HepG2 (cell line): ENCODE data around the gene SRSF1. TPM values are rescaled to one million over a fixed set of nuclear protein-coding genes. Genes with fewer than 3 reads are reported as not detected.

ENCODE experiments used
- ATAC-seq: fragments of 200-7000 bp; cut with Tn5 transposase; 3 replicates; pipeline ENCODE4 v1.9.1; 2020; ENCODE audit warnings: mild to moderate bottlenecking, moderate library complexity
- BruUV-seq: library from RNA; stranded (reverse); fragments of 400-500 nt; replicated peaks from 2 replicates; lab custom pipeline; 2021; lab: Mats Ljungman, UMichigan
- CTCF ChIA-PET: fragments of 300-600 bp; formaldehyde crosslinking; extraction: SDS; loops from one replicate; lab custom pipeline; 2021; ENCODE audit warnings: low total read pairs, inconsistent platforms, low intra/inter-chr PET ratio; lab: Yijun Ruan, JAX
- POLR2A ChIA-PET: fragments of 350-600 bp; sonication (Branson Sonifier 250); formaldehyde crosslinking; loops from one replicate; lab custom pipeline; 2020; ENCODE audit warnings: antibody characterized with exemption, inconsistent platforms; lab: Yijun Ruan, JAX
- DNase-seq: peaks from one replicate; pipeline ENCODE4 v3.0.0-alpha.2; 2015; ENCODE audit warnings: low spot score
- FAIRE-seq: peaks from 3 replicates; lab custom pipeline; 2011; peaks lifted over from hg19 to GRCh38; lab: Jason Lieb, UNC
- H2AFZ ChIP-seq: one replicate; pipeline ENCODE4 v1.6.1; 2011; ENCODE audit warnings: low read length, inconsistent platforms
- H3K27ac ChIP-seq: fragments of 300-600 bp; 3 replicates; pipeline ENCODE4 v1.8.0; 2011; ENCODE audit warnings: mixed run types, mild to moderate bottlenecking, mixed read lengths, low read length, inconsistent platforms; ENCODE audit not compliant: insufficient read depth; ENCODE audit errors: extremely low read length
- H3K27me3 ChIP-seq, 2 experiments: fragments of 200-600 bp in 1 of 2; 2 replicates in 1 of 2; 3 replicates in 1 of 2; pipeline versions ENCODE4 v1.6.0 to v1.8.0; 2011; ENCODE audit warnings: low read length in 2 of 2, mild to moderate bottlenecking in 2 of 2, moderate library complexity in 2 of 2, inconsistent platforms in 1 of 2; ENCODE audit not compliant: insufficient read depth in 2 of 2, control insufficient read depth in 1 of 2
- H3K36me3 ChIP-seq, 2 experiments: fragments of 200-600 bp in 1 of 2; replicated peaks in 1 of 2; 2 replicates in 1 of 2; 3 replicates in 1 of 2; pipeline versions ENCODE4 v1.5.1 to v1.8.0; 2011; ENCODE audit warnings: low read length in 2 of 2, inconsistent platforms in 1 of 2; ENCODE audit not compliant: insufficient read depth in 2 of 2, control insufficient read depth in 1 of 2
- H3K4me1 ChIP-seq: 2 replicates; pipeline ENCODE4 v1.5.1; 2012; ENCODE audit warnings: low read length, inconsistent platforms; ENCODE audit not compliant: insufficient read depth
- H3K4me2 ChIP-seq: 2 replicates; pipeline ENCODE4 v1.6.0; 2011; ENCODE audit warnings: low read depth, low read length, inconsistent platforms
- H3K4me3 ChIP-seq, 3 experiments: fragments of 200-600 bp in 1 of 3; sonication (generic), shearing (Covaris generic) in 1 of 3; replicated peaks in 1 of 3; 2 replicates each; pipeline ENCODE4 v1.5.1; 2011 to 2016; ENCODE audit warnings: low read length in 3 of 3, inconsistent platforms in 2 of 3, low read depth in 2 of 3, mild to moderate bottlenecking in 2 of 3, control low read depth in 1 of 3, mixed read lengths in 1 of 3; ENCODE audit not compliant: insufficient read depth in 1 of 3
- H3K79me2 ChIP-seq: one replicate; pipeline ENCODE4 v1.6.1; 2011; ENCODE audit warnings: low read length, inconsistent platforms; ENCODE audit not compliant: insufficient read depth
- H3K9ac ChIP-seq: 2 replicates; pipeline ENCODE4 v1.6.0; 2011; ENCODE audit warnings: mild to moderate bottlenecking, low read depth, low read length, inconsistent platforms; ENCODE audit not compliant: insufficient read depth
- H3K9me3 ChIP-seq: 2 replicates; pipeline ENCODE4 v1.5.1; 2012; ENCODE audit warnings: mild to moderate bottlenecking, low read length
- H4K20me1 ChIP-seq: 2 replicates; pipeline ENCODE4 v1.6.0; 2011; ENCODE audit warnings: inconsistent platforms, mild to moderate bottlenecking, low read length, moderate library complexity; ENCODE audit not compliant: insufficient read depth
- CBX5 ChIP-seq: sonication (generic); formaldehyde crosslinking; IDR thresholded peaks from 2 replicates; pipeline ENCODE4 v1.4.0; 2020; ENCODE audit warnings: missing genetic modification reagents, borderline replicate concordance
- EP300 ChIP-seq, 3 experiments: sonication (generic) in 1 of 3; formaldehyde crosslinking in 1 of 3; IDR thresholded peaks; 2 replicates each; pipeline versions ENCODE4 v1.5.1 to v1.6.1; 2011 to 2020; ENCODE audit warnings: low read depth in 2 of 3, low read length in 2 of 3, borderline replicate concordance in 1 of 3, improper control_type of control experiment in 1 of 3, mild to moderate bottlenecking in 1 of 3, missing genetic modification reagents in 1 of 3, moderate library complexity in 1 of 3
- KDM1A ChIP-seq: IDR thresholded peaks from 2 replicates; pipeline ENCODE4 v1.6.1; 2016; ENCODE audit warnings: missing compliant biosample characterization
- KDM4B ChIP-seq: sonication (generic); formaldehyde crosslinking; IDR thresholded peaks from 2 replicates; pipeline ENCODE4 v1.4.0; 2020; ENCODE audit warnings: missing genetic modification reagents
- KDM6A ChIP-seq: IDR thresholded peaks from 2 replicates; pipeline ENCODE4 v1.6.1; 2016; ENCODE audit warnings: low read depth
- KMT2B ChIP-seq: IDR thresholded peaks from 2 replicates; pipeline ENCODE4 v1.6.1; 2016; ENCODE audit warnings: missing genetic modification reagents, missing compliant biosample characterization
- NCOA2 ChIP-seq: sonication (generic); formaldehyde crosslinking; IDR thresholded peaks from 2 replicates; pipeline ENCODE4 v1.8.0; 2022; ENCODE audit warnings: inconsistent platforms
- NFRKB ChIP-seq: fragments of 450-650 bp; IDR thresholded peaks from 2 replicates; pipeline ENCODE4 v1.6.1; 2017
- SRSF1 ChIP-seq: fragments of 200-400 bp; formaldehyde crosslinking; optimal IDR thresholded peaks from 2 replicates; pipeline ENCODE3; 2017; ENCODE audit warnings: mild to moderate bottlenecking, low read depth, low read length, moderate library complexity
- TP53 ChIP-seq: sonication (generic); formaldehyde crosslinking; conservative IDR thresholded peaks from 2 replicates; pipeline ENCODE4 v1.4.0; 2020; ENCODE audit warnings: missing genetic modification reagents
- ZNF256 ChIP-seq: sonication (generic); formaldehyde crosslinking; conservative IDR thresholded peaks from 2 replicates; pipeline ENCODE4 v1.4.0; 2020; ENCODE audit warnings: missing genetic modification reagents
- ZNF441 ChIP-seq: sonication (generic); formaldehyde crosslinking; IDR thresholded peaks from 2 replicates; pipeline ENCODE4 v1.7.0; 2021; ENCODE audit warnings: missing genetic modification reagents, borderline replicate concordance
- WGBS: methylation state at CpG from one replicate; pipeline ENCODE4 v1.1.6; 2017; ENCODE audit warnings: low lambda C conversion rate; 5-methylcytosine and 5-hydroxymethylcytosine counted together
- in situ Hi-C: cut with HindIII; loops from 2 replicates; pipeline ENCODE4 v1.10.0; 2017; ENCODE audit warnings: low pct_unique_long_range_greater_than_20kb; ENCODE audit not compliant: extremely low pct_ligation_motif_present
- intact Hi-C: fragments of 100-400 bp; cut with micrococcal nuclease; formaldehyde crosslinking; loops from one replicate; pipeline ENCODE4 v1.10.0; 2022; ENCODE audit not compliant: unreplicated experiment
- polyA plus RNA-seq, 8 experiments: library from polyadenylated mRNA; depleted of rRNA in 3 of 8; stranded (reverse) in 7 of 8; unstranded in 1 of 8; fragments of >200 nt; fragmentation: Illumina TruSeq in 4 of 8; extraction: Trizol in 4 of 8; gene quantifications; 2 replicates each; pipeline versions ENCODE4 v1.2.1 to v1.2.3, GENCODE V29; 2011 to 2016; ENCODE audit warnings: low read depth in 4 of 8, missing spikeins in 1 of 8, mixed read lengths in 1 of 8; ENCODE audit not compliant: insufficient read depth in 1 of 8
- total RNA-seq, 5 experiments: library from RNA; depleted of rRNA; stranded (reverse); fragments of >200 nt; fragmentation: Illumina TruSeq; extraction: Trizol; gene quantifications; 2 replicates each; pipeline ENCODE4 v1.2.3, GENCODE V29; 2016; ENCODE audit warnings: low read depth in 1 of 5
- TF ChIP-seq, protein P1 (sequence below): sonication (generic); formaldehyde crosslinking; IDR thresholded peaks from 2 replicates; pipeline ENCODE4 v1.8.1; 2023; ENCODE audit warnings: mild to moderate bottlenecking, moderate library complexity, missing genetic modification reagents

SRSF1 gene
- total and polyA plus RNA-seq, 2 of the 13 experiments (the other 11 are each of a cell fraction or from before 2014, with no cell fraction given), result 142 to 445 TPM

GRCh38 chr17:57966246-57966645 is 40.8 kb downstream of the SRSF1 start (continued):
- no peak for TF ChIP-seq KMT2B
- TF ChIP-seq EP300 (IDR thresholded peaks at IDR 0.05; ENCODE audit: low read depth in 2 of 2, low read length in 2 of 2), result no peak
- TF ChIP-seq EP300 (CRISPR knock-in tag; IDR thresholded peaks at IDR 0.05; ENCODE audit: borderline replicate concordance), result no peak
- TF ChIP-seq, all 625 proteins: peak for 0

- intact Hi-C loops (no loop called here), in situ Hi-C loops (no loop called here)
- H3K9me3 ChIP-seq, result no peaks in the 10 kb centered on the region
- DNase-seq (no peak), ATAC-seq (no peak), FAIRE-seq (no peak)
- ChIA-PET POLR2A (interaction anchor here (0.7 to 1.4 kb wide), 2 partner anchors 9 to 72 kb away, joined by 3 to 5 read pairs; no protein-coding TSS in a partner anchor), CTCF (no interaction called here)
- no peaks in the 10 kb centered on the region for H4K20me1 ChIP-seq
- no peak overlapping the region for H3K27ac ChIP-seq
- H3K9ac ChIP-seq, result no peak overlapping the region
- no peak overlapping the region for H2AFZ ChIP-seq
- TF ChIP-seq KDM1A, result no peak
- no peak for TF ChIP-seq NCOA2 (CRISPR knock-in tag)
- TF ChIP-seq ZNF256 (CRISPR knock-in tag), result no peak
- TF ChIP-seq KDM4B (CRISPR knock-in tag), result no peak
- no peak for TF ChIP-seq CBX5 (CRISPR knock-in tag)
- TF ChIP-seq ZNF441 (CRISPR knock-in tag), result no peak
- TF ChIP-seq KDM6A (CRISPR knock-in tag), result no peak
- TF ChIP-seq SRSF1, result no peak
- no peak for TF ChIP-seq TP53 (CRISPR knock-in tag)
- TF ChIP-seq NFRKB, result no peak
- TF ChIP-seq, protein P1, sequence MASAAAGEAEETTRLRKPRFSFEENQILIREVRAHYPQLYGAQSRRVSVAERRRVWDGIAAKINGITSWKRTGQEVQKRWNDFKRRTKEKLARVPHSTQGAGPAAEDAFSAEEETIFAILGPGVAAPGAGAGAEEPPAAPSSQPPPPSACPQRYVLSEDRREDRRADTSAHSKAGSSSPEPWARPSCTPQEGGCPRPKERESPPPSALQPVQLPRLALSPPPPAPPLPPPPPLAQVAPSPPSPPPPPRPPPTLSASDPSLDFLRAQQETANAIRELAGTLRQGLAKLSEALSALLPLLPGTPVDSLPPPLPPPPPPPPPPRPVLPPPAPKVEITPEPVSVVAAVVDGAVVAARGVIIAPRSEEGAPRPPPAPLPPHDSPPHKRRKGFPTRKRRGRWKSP (CRISPR knock-in tag), result no peak
- peaks cover 3 to 35% of the 10 kb centered on the region in 2 experiments; a peak in 4 of 5 replicates for H3K27me3 ChIP-seq
- no peaks in the 10 kb centered on the region for H3K36me3 ChIP-seq
- BruUV-seq, result no TSS peak
- H3K4me1 ChIP-seq, result peaks cover 27% of the 10 kb centered on the region
- no peak overlapping the region for H3K4me3 ChIP-seq
- H3K79me2 ChIP-seq, result no peaks in the 10 kb centered on the region
- H3K4me2 ChIP-seq, result no peak overlapping the region
- 65% methylated on average over 26 of the region's 26 CpGs for WGBS
These were observed 41.4 kb downstream of the SRSF1 start for GRCh38 chr17:57965521-57966160.
